GM18520 (cell line): Measurements from ENCODE around the gene CASP4.
"Not testable (repeated sequence)": the region's sequence is repeated elsewhere in the genome, so short reads cannot be mapped to it uniquely, and the experiment has no call there.

Experiments
- ATAC-seq: cut with Tn5 transposase; IDR thresholded peaks from one replicate; pipeline ENCODE4 v1.9.1; 2021; ENCODE audit not compliant: unreplicated experiment

The CASP4 gene

DNA sequence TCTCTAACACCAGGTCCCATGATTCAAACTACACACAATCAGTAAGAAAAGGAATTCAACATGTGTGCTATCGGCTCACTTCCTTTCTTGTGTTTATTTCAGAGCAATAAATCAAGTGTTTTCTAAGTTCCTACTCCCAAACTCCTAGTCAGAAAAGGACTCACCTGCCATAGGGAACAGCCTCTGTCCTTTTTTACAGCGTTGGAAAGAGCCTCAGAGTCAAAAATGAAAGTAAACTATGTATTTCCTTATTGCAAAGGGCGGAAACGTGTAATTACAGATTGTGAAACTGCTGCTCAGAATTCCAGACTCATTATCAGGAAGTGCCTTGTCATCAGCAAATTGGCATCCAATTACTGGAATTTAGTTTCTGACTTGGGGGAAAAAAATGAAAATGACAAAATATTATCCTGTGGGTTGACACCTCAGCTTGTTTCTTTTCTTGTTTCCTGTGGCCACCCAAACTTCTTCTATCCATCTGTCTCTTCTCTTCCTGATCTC, at the start of gene CASP4:
Gene CASP4, minus strand, starts transcription at position 220 of the 501 bp plus-strand sequence. Its CDS starts 49 bp downstream, at position 171.
- peak; percentile 82 for ATAC-seq

DNA sequence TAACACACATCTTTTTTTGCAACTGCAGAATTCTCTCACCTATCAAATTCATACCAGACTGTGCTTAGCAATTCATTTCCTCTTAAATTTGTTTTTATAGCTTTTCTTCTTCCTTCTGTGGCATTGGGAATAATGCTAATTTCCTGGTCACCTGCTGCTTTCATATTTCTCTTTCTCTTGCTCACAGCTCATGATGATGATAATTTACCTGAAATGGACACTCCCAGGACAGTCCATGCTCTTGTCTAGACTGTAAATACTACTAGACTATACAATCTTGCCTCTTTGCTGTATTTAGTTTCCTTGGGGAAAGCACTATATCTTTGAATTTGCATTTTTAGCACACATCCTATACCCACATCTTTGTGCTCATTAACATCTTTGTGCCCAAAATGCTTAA, 39.1 kb upstream of the CASP4 start:
- no peak for ATAC-seq

DNA sequence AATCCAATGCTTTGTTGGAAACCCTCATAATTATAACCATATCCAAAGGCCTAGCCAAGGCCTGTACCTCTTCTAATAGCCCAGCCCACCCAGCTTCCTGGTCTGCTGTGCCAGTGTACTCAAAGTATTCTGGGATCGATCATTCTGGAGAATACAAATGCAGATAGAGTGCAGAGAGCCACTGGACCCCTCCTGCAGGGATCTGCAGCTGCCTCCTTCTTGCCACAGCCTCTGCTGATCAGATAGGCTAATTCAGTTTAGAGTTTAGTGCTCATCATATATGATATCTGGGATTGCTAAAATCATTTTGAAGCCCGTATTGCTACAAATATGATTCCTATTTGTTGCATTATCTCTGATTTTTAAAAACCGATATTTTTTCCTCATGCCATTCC, 37.1 kb upstream of the CASP4 start:
- no peak for ATAC-seq

DNA sequence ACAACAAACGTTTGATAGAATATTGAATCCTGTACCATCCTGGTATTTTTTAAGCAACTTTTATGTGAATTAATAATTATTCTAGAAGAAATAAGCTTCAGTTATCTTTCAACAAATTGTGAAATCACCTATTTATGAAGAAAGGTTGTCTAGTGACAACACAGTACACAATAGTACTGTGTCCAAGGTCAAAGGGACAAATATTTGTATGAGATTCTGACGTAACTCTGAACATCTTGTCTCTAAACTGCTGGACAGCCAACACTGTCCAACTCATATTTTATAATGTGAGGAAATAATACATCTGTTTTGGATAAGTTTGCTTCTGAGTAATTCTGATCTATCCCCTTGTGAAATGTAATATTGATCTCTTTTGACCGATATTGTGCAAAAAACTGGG, 35.6 kb upstream of the CASP4 start:
- ATAC-seq, result no peak

DNA sequence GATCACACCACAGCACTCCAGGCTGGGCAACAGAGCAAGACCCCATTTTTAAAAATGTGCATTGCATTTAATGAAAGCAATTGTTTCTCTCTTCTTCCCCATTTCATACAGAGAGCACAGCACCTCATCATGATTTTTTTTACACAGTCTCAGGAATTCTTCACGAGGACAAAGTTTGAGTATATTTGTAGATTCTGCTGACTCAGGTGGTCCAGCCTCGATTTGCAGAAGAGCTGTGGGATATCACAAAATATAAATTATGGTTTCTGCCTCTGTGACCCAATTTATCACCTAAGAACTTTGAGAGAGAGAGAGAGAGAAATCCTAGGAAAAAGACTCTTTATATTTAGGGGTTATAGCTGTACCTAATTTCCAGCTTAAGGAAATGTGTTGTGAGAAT, 34.8 kb upstream of the CASP4 start:
- ATAC-seq, result no peak

DNA sequence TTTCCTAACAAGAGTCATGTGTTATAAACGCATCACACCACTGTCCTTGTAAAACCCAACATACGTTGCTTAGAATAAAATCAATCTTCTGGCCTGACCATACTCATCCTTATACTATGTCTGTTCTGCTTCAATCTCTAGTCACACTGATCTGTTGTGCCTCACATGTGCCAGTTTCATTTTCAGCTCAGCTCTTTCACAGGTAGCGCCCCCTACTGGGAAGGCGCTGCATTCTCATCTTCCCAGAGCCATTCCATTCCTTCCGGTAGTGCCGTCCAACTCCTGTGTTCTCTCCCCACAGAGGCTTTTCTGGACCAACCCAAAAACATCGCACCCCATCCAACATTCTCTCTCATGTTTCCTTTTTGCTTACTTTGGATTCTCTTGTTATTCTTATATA, 32.4 kb upstream of the CASP4 start:
- peak; percentile 96 for ATAC-seq

DNA sequence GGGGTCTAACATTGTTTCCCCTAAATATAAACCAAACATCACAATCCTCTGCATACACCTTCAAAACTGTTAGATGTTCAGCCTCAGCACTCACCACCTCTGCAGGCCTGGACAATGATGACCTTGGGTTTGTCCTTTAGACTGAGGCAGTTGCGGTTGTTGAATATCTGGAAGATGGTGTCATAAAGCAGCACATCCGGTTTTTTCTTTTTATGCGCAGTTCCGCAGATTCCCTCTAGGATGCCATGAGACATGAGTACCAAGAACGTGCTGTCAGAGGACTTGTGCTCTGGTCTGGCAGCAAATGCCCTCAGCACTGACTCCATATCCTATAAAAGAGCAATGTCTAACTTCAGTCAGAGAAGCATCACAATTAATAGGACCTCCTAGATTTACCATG, 31.8 kb upstream of the CASP4 start:
- no peak for ATAC-seq

DNA sequence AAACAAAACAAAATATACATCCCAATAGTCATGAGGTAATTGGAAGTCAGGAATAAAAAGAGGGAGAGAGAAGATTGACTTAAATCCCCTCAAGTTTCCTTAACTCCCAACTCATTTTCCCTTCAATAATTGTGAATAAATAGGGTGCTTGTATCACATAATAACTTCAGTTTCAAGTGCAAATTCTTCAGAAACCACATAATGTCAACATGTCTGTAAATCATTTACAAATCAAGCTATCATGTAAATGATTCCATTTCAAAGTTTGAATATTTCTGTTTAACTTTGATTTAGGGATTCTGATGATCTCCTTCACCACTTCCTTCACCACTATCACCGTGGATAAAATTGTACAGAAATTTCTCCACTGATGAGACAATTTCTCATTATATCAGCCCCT, 31.3 kb upstream of the CASP4 start:
- ATAC-seq, result no peak

DNA sequence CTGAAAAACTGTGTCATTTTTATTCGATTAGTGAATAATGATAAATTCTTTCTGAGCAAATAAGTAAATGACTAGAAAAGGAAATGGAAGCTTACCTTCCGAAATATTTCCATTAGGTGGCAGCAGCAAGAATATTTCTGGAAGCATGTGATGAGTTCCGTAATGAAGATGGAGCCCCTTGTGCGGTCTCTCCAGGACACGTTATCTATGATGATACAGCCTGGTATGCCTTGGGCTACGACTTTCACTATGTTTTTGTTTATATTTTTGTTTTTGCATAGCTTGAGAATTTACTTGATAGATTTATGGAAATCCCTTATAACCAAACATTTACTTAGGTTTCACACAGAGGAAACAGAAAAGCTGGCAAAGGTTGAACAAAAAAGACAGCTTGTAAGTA, 28.9 kb upstream of the CASP4 start:
- ATAC-seq, result no peak

DNA sequence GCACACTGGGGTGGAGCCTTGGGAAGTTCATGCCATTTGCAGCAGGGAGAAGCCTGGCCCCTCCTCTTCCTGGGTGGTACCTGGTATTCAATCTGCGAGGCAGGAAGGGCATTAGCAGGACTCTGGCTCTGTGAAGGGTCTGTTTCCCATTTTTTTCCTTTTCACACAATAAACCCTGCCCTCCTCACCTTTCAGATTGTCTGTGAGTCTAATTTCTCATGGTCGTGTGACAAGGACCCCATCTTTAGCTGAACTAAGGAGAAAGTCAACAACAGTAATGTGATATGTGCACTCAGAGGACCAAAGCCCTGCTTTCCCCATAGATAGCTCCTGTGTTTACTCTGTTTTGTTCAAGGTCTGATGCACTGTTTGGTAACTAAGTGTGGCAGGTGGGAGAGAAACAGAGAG, 26.6 kb upstream of the CASP4 start:
- ATAC-seq, result no peak

DNA sequence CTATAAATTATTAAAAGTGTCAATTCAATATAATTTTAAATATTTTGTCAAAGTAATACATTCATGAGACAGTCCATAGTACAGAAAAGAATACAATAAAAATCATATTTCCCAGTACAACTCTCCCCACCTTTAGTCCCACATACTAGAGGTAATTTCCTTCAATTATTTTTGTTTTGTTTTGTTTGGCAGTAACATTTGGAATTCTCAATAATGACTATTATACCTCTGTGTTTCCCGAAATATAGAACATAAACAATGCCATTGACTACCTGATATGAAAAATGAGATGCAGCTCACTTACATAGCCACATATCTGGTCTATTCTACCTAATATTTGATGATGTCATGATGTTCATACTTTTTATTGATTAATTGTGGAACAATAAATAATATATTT, 24.4 kb upstream of the CASP4 start:
- ATAC-seq, result no peak

DNA sequence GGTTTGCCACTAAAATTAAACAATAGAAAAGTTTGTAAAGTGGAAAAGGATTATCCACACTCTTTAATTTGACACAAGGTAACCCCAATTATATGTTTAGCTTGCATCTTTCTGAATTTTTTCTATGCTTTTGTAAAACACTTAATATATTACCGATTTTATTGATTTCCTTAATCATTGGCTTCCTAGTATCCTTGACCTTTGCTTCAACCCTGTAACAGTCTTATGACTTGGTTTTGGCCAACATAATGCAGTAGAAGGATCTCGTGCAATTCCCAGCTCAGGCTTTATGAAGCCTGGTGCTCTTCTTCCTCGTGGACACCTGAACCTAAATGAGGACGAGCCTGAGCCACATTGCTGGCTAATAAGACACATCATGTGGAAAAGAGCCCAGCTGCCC, 23.6 kb upstream of the CASP4 start:
- no peak for ATAC-seq

DNA sequence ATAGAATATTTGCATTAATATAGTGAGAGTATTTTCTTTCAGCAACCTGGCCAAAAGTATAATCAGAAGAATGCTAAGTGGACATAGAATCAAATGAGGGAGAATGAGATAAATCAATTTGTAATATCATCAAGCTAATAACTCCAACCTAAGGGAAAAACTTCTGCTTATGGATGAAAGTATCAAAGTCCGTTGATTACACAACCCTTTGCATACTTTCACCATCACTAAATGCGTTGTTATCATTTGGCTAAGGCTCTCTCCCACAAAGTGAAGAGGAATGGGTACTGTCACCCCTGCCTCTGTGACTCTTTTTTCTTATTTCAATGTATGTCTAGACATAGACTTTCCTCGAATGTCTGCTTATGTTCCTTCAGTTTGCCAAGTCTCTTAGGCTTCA, 16.4 kb upstream of the CASP4 start:
- no peak for ATAC-seq

DNA sequence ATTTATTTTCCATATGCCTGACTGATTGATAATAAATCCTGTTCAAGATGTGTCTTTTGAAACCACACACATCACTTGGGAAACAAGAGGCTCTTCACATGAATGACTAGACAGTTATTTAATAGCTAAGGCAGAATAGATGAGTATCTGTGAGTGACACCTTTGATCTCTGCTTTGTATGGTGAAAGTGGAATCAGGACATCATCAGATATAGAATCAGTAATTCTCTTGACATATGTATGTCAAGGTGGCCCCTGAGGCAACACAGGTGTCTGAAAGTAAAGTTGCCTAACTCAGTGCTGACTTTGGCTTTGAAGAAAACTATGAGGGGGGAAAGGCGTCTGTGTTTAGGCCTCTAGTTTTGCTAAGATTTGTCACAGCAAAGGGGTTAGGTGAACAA, 11.5 kb upstream of the CASP4 start:
- ATAC-seq, result no peak

DNA sequence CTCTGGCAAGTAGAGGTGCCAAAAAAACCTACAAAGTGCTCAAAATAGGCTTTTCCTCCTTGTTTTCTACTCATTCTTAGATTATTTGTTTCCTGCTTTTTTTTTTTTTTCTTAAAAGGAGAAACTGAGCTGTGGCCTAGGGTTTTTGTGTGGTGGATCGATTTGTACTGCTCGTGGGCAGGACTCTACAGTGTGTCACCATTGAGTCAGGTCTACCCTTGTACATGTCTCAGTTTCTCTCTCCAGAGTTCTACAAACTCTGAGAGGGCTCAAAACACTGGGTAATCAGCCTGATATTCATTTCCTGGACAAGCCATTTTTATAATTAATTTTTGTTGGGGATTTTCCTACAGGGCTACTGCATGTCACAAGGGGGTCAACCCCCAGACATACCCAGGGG, 5.2 kb upstream of the CASP4 start:
- no peak for ATAC-seq

DNA sequence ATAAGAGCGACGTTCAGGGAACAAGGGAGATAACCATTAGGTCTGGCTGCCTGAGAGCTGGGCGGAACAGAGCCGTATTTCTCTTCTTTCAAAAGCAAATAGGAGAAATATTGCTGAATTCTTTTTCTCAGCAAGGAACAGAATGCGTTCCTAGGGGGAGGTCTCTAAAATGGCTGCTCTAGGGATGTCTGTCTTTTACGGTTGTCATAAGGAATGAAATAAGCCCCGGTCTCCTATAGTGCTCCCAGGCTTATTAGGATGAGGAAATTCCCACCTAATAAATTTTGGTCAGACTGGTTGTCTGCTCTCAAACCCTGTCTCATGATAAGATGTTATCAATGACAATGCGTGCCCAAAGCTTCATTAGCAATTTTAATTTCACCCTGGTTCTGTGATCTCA, 4.5 kb upstream of the CASP4 start:
- not testable (repeated sequence) for ATAC-seq

DNA sequence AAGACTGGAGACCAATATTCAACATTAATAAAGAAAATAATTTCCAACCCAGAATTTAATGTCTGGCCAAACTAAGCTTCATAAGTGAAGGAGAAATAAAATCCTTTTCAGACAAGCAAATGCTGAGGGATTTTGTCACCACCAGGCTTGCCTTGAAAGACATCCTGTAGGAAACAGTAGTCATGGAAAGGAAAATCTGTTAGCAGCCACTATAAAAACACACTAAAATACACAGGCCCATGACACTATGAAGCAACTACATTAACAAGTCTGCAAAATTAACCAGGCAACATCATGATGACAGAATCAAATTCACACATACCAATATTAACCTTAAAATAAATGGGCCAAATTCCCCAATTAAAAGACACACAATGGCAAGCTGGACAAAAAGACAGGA, 2.4 kb upstream of the CASP4 start:
- ATAC-seq, result no peak

DNA sequence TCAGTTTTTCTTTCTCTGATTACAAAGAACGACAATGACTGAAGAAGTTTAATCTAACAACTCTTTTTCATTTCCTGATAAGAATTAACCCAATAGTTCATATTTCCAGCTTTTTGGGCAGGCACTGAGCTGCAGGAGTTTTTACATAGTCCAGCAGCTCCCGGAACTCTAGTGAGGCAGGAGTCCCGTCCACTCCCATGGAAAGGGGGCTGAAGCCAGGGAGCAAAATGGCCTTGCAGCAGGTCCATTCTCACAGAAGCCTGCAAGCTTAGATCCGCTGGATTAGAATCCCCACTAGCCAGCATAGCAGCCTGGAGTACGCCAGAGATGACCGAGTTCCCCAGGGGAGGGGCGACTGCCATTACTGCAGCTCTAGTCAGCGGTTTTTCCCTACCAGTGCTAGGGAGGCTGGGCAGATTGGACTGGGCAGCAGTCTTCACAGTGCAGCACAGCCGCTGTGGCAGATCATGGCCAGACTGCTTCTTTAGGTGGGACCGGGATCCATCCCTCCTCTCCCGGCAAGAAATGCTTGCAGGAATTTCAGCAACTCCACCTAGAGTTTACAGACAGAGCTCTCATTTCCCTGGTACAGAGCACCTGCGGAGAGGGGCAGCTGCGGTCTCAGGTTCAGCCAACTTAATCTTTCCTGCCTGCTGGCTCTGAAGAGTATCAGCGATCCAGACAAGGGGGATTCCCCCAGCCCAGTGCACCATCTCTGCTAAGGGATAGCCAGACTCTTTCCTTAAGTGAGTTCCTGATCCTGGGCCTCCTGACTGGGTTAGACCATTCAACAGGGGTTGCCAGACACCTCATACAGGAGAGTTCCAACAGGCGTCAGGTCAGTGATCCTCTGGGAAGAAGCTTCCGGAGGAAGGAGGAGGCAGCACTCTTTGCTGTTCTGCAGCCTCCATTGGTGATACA, 742 bp upstream of the CASP4 start:
- no peak for ATAC-seq

DNA sequence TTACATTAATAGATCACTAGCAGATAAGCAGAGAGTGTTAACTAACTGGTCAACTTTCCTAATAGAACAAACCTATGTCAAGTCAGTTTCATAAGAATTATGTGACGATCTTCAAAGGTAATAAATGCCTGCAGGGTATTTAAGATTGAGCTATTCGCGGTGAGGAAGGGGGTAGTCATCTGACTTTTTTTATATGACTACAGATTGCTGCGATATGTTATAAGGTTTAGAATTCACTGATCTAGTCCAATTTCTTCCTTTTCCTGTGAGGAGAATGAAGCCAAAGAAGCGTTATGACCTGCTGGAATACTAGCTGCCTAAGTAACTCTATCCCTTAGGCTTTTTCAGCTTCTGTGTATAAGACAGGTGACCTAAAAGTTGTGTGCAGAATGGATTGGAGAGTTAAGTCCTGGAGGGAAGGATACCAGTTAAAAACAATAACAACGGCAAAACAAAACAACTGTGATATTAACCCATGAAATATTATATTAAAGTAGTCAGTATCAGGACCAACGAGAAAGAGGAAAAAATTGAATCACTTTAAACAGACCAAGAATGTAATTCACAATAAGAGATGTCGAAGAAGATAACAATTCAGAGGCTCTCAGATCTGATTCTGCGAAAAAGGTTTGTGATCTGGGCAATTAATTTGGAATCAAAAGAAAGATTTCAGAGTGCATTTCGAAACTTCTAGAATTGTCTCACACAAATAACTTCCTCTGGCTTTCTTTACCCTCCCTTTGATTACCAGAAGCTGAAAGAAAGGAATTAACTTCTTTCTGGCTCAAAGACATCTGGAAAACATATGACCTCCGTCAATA, 630 bp downstream of the CASP4 start:
- ATAC-seq, result no peak

DNA sequence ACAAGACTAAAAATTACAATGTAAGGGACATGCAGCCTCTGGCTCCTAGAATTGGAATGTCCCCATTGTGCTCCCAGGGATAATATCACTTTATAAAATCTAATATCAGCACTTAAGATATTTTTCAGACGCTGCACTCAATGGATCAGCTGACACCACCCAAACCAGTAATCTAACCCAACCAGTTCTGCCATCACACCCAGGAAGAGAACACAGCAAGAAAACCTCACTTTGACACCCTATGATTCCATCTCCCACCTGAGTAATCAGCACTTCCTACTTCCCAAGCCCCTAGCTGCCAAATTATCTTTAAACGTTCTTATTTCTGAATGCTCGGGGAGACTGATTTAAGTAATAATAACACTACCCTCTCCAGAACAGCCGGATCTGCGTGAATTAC, 2.6 kb downstream of the CASP4 start:
- ATAC-seq, result no peak

DNA sequence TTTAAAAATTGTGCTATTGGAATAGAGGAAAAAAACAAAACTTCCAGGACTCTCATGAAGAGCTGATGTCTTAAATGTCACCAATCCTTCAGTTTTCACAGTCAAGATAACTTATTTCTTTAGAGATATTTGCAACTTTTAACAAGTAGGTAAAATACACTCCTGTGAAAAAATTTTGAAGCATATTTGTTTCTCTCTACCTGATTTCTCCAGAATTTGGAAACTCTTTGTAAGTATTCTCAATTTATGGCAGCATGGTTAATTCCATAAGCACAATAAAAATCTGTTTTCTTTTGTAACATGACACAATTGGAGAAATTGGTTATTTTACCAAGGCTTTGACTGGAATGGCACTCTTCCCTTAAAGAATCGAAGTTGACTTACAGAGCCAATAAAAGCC, 4.1 kb downstream of the CASP4 start:
- no peak for ATAC-seq

DNA sequence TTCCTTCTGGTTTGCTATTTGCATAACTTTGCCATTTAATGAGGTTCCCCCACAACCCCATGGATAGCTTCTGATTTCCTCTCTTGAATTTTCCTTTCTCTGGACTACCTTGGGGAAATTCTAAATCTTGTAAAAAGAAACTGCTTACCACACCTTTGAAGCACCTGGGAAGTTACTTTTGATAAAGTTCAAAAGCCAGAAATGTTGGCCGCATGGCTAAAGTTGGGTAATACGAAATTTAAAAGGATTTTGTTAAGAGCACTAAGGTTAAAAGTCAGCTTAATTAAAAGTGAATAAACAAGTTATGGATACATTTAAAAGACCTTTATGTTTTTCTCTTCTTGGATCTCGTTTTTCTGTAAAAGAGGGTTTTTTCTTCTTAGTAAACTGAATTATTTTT, 5.5 kb downstream of the CASP4 start:
- no peak for ATAC-seq
